ENCODE measurements around the gene LIPG. TPM values are rescaled to one million over a fixed set of nuclear protein-coding genes. Genes with fewer than 3 reads are reported as not detected.

Gene LIPG
- total and polyA plus RNA-seq, 2 donors from 2014 or later = 4.8 to 50.9 TPM

DNA sequence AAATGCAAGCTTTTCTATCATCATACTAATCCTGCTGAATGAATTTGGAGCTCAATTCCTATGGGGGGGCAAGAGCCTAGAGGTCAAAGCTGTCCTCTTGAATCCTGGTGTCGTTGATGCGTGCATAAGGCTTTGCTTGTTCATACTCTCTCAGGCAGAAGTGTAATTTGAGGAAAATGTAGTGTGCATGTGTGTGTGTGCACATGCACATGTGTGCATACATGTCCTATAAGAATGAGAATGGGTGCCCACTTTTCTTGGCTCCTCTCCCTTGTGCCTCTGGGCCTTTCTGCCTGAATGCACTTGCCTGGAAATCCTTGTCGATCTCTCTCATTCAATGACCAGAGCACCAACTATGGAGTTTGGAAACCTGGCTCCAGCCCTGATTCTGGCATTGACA is 46.3 kb upstream of the LIPG start:
- no peak for DNase-seq
- no peaks in the 10 kb centered on the region for H3K9me3 ChIP-seq (ENCODE audit: control insufficient read depth in 2 of 3, insufficient read depth in 1 of 3, low read length in 3 of 3)
- no peak overlapping the region for H3K27ac ChIP-seq (ENCODE audit: low read depth in 2 of 2, low read length in 2 of 2)
- no peak for FAIRE-seq
- no peak overlapping the region for H3K4me3 ChIP-seq (ENCODE audit: low read length in 3 of 3)
- no peaks in the 10 kb centered on the region for H3K27me3 ChIP-seq (ENCODE audit: control insufficient read depth, insufficient read depth, low read length)
- intact Hi-C loops (cut with DNase I) = loop anchor here (10.0 kb wide), 1 partner anchor 349 kb away; no protein-coding TSS in a partner anchor
- H3K4me1 ChIP-seq (ENCODE audit: control insufficient read depth in 2 of 3, insufficient read depth in 2 of 3, low read depth in 1 of 3, low read length in 3 of 3) = no peaks in the 10 kb centered on the region
- TF ChIP-seq, protein P1, sequence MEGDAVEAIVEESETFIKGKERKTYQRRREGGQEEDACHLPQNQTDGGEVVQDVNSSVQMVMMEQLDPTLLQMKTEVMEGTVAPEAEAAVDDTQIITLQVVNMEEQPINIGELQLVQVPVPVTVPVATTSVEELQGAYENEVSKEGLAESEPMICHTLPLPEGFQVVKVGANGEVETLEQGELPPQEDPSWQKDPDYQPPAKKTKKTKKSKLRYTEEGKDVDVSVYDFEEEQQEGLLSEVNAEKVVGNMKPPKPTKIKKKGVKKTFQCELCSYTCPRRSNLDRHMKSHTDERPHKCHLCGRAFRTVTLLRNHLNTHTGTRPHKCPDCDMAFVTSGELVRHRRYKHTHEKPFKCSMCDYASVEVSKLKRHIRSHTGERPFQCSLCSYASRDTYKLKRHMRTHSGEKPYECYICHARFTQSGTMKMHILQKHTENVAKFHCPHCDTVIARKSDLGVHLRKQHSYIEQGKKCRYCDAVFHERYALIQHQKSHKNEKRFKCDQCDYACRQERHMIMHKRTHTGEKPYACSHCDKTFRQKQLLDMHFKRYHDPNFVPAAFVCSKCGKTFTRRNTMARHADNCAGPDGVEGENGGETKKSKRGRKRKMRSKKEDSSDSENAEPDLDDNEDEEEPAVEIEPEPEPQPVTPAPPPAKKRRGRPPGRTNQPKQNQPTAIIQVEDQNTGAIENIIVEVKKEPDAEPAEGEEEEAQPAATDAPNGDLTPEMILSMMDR (IDR thresholded peaks at IDR 0.05; ENCODE audit: borderline replicate concordance, extremely low read depth, insufficient read depth) = no peak
- no peaks in the 10 kb centered on the region for H3K36me3 ChIP-seq (ENCODE audit: control insufficient read depth in 2 of 3, insufficient read depth in 3 of 3, low read length in 3 of 3)
- no peak overlapping the region for H3K9ac ChIP-seq (ENCODE audit: low read length in 3 of 3)

DNA sequence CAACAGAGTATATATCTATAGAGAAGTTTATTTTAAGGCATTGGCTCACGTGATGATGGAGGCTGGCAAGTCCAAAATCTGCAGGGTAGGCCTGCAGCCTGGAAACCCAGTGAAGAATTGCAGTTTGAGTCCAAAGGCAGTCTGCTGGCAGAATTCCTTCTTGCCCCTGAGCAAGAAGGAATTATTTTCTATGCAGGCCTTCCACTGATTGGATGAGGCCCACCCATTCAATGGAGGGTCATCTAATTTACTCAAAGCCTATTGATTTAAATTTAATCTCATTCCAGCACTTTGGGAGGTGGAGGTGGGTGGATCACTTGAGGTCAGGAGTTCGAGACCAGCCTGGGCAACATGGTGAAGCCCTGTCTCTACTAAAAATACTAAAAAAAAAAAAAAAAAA is 44.4 kb upstream of the LIPG start:
- Histone ChIP-seq H3K9ac (ENCODE audit: low read length in 3 of 3) (no peak overlapping the region), H3K4me1 (ENCODE audit: control insufficient read depth in 2 of 3, insufficient read depth in 2 of 3, low read depth in 1 of 3, low read length in 3 of 3) (no peaks in the 10 kb centered on the region), H3K4me3 (ENCODE audit: low read length in 3 of 3) (no peak overlapping the region), H3K9me3 (ENCODE audit: control insufficient read depth in 2 of 3, insufficient read depth in 1 of 3, low read length in 3 of 3) (no peaks in the 10 kb centered on the region), H3K27me3 (ENCODE audit: control insufficient read depth, insufficient read depth, low read length) (no peaks in the 10 kb centered on the region), H3K36me3 (ENCODE audit: control insufficient read depth in 2 of 3, insufficient read depth in 3 of 3, low read length in 3 of 3) (no peaks in the 10 kb centered on the region), H3K27ac (ENCODE audit: low read depth in 2 of 2, low read length in 2 of 2) (no peak overlapping the region)
- intact Hi-C loops (cut with DNase I) = loop anchor here (10.0 kb wide), 1 partner anchor 347 kb away; no protein-coding TSS in a partner anchor
- TF ChIP-seq, protein P1 (IDR thresholded peaks at IDR 0.05; ENCODE audit: borderline replicate concordance, extremely low read depth, insufficient read depth) = no peak
- no peak for DNase-seq
- no peak for FAIRE-seq

DNA sequence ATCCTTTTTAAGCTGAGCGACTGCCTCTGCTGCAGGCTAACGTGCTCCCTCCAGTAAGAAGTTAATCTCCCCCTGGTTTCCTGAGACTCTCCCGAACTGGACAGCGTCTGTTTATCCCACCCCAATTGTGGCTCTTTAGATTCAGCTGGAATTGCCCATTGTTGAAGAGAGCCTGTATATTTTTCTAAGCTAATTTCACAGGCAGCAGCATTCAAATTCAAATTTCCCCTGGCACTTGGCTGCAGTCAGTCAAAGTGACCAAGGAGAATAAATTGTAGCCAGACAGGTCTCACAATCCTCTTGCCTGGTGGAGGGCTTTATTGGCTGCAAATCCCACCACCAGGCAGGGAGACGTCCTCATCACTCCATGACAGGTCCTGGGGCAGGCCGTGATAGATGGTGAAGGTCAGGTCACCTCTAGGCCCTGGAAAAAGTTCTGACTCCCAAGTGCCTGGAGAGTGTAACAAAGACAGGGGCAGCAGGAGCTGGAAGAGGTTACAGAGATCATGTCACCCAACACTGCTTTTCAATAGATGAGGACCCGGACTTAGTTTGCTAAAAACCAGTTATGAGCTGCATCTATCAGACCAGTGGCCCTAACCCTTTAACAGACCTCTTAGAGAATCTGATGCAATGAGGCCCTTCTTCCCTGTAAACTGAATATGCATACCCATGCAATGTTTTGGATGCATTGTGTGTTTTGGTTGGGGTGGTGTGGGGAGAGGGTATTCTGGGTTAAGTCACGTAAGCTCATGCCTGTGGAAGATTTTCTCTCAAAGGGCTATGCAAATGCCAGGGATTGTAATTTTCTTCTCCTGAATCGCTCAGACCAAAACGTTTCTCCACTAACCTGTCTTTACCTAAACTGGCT is 42.5 kb upstream of the LIPG start:
- no peak overlapping the region for H3K27ac ChIP-seq (ENCODE audit: low read depth in 2 of 2, low read length in 2 of 2)
- TF ChIP-seq, protein P1 (IDR thresholded peaks at IDR 0.05; ENCODE audit: borderline replicate concordance, extremely low read depth, insufficient read depth) = no peak
- intact Hi-C loops (cut with DNase I) = loop anchor here (10.0 kb wide), 1 partner anchor 345 kb away; no protein-coding TSS in a partner anchor
- no peaks in the 10 kb centered on the region for H3K9me3 ChIP-seq (ENCODE audit: control insufficient read depth in 2 of 3, insufficient read depth in 1 of 3, low read length in 3 of 3)
- H3K36me3 ChIP-seq (ENCODE audit: control insufficient read depth in 2 of 3, insufficient read depth in 3 of 3, low read length in 3 of 3) = no peaks in the 10 kb centered on the region
- FAIRE-seq (no peak), DNase-seq (no peak)
- no peak overlapping the region for H3K9ac ChIP-seq (ENCODE audit: low read length in 3 of 3)
- no peaks in the 10 kb centered on the region for H3K27me3 ChIP-seq (ENCODE audit: control insufficient read depth, insufficient read depth, low read length)
- H3K4me3 ChIP-seq (ENCODE audit: low read length in 3 of 3) = no peak overlapping the region
- H3K4me1 ChIP-seq (ENCODE audit: control insufficient read depth in 2 of 3, insufficient read depth in 2 of 3, low read depth in 1 of 3, low read length in 3 of 3) = no peaks in the 10 kb centered on the region
